Fibroblast of lung (primary cell): ENCODE data around the gene ACKR4. TPM values are rescaled to one million over a fixed set of nuclear protein-coding genes. Genes with fewer than 3 reads are reported as not detected.
"Not testable (repeated sequence)": the region's sequence is repeated elsewhere in the genome, so short reads cannot be mapped to it uniquely, and the experiment has no call there.

ENCODE experiments used
- DNase-seq, 2 donors: peaks; one replicate each; pipeline versions ENCODE4 v3.0.0 to v3.0.0-alpha.2; 2010; ENCODE audit warnings: low read depth in 2 of 2
- H2AFZ ChIP-seq: 2 replicates; pipeline ENCODE4 v1.5.1; 2012; ENCODE audit warnings: low read length, control low read depth, inconsistent platforms
- H3K27ac ChIP-seq: 2 replicates; pipeline ENCODE4 v1.5.1; 2011; ENCODE audit warnings: low read length, control low read depth; ENCODE audit not compliant: insufficient read depth
- H3K27me3 ChIP-seq: 2 replicates; pipeline ENCODE4 v1.5.1; 2011; ENCODE audit warnings: mild to moderate bottlenecking, low read length; ENCODE audit not compliant: control insufficient read depth, insufficient read depth
- H3K36me3 ChIP-seq: 2 replicates; pipeline ENCODE4 v1.5.1; 2011; ENCODE audit warnings: low read length; ENCODE audit not compliant: control insufficient read depth, insufficient read depth
- H3K4me1 ChIP-seq: 2 replicates; pipeline ENCODE4 v1.5.1; 2011; ENCODE audit warnings: low read length; ENCODE audit not compliant: control insufficient read depth, insufficient read depth; ENCODE audit errors: extremely low read depth
- H3K4me2 ChIP-seq: 2 replicates; pipeline ENCODE4 v1.5.1; 2011; ENCODE audit warnings: low read length, control low read depth; ENCODE audit not compliant: insufficient read depth; ENCODE audit errors: extremely low read depth
- H3K4me3 ChIP-seq, 4 experiments: fragments of 200-600 bp in 1 of 4; sonication (generic) in 1 of 4; replicated peaks in 1 of 4; 2 replicates each; pipeline ENCODE4 v1.5.1; 2011 to 2016; ENCODE audit warnings: low read length in 4 of 4, low read depth in 3 of 4, mild to moderate bottlenecking in 3 of 4, control low read depth in 2 of 4, inconsistent platforms in 1 of 4, mixed read lengths in 1 of 4; ENCODE audit not compliant: insufficient read depth in 1 of 4; ENCODE audit errors: control extremely low read depth in 1 of 4
- H3K79me2 ChIP-seq: 2 replicates; pipeline ENCODE4 v1.5.1; 2012; ENCODE audit warnings: mild to moderate bottlenecking, low read length, inconsistent platforms; ENCODE audit not compliant: control insufficient read depth, insufficient read depth
- H3K9ac ChIP-seq: 2 replicates; pipeline ENCODE4 v1.5.1; 2011; ENCODE audit warnings: mild to moderate bottlenecking, low read length, control low read depth; ENCODE audit not compliant: insufficient read depth
- H3K9me3 ChIP-seq: 2 replicates; pipeline ENCODE4 v1.5.1; 2012; ENCODE audit warnings: low read depth, low read length; ENCODE audit not compliant: control insufficient read depth, insufficient read depth
- H4K20me1 ChIP-seq: 2 replicates; pipeline ENCODE4 v1.5.1; 2011; ENCODE audit warnings: low read length; ENCODE audit not compliant: control insufficient read depth, insufficient read depth; ENCODE audit errors: extremely low read depth
- CTCF ChIP-seq, 2 donors: IDR thresholded peaks in 1 of 2; conservative IDR thresholded peaks in 1 of 2; 1 replicate in 1 of 2; 2 replicates in 1 of 2; pipeline ENCODE4 v1.5.1; 2011 to 2012; ENCODE audit warnings: low read length in 2 of 2, control low read depth in 1 of 2, inconsistent platforms in 1 of 2, low read depth in 1 of 2, mild to moderate bottlenecking in 1 of 2
- EZH2 ChIP-seq: IDR thresholded peaks from 2 replicates; pipeline ENCODE4 v1.5.1; 2012; ENCODE audit warnings: low read length, control low read depth, mild to moderate bottlenecking; ENCODE audit errors: missing control alignments
- polyA plus RNA-seq, 2 donors: library from polyadenylated mRNA; depleted of rRNA in 1 of 2; stranded (reverse) in 1 of 2; unstranded in 1 of 2; fragments of >200 nt; gene quantifications; 2 replicates each; pipeline ENCODE4 v1.2.1, GENCODE V29; 2011 to 2012; ENCODE audit warnings: missing spikeins in 1 of 2
- total RNA-seq: library from RNA; depleted of rRNA; stranded (reverse); fragments of >200 nt; gene quantifications from 2 replicates; pipeline ENCODE4 v1.2.1, GENCODE V29; 2014

Gene ACKR4
- total and polyA plus RNA-seq, 2 donors (not counting 1 experiment from before 2014, with no cell fraction given), result 11.6 to 14.9 TPM

GRCh38 chr3:132555306-132556035 lies 41.6 kb upstream of the ACKR4 start:
- H3K4me2 ChIP-seq, result no peak overlapping the region
- no peak for DNase-seq
- no peak overlapping the region for H2AFZ ChIP-seq
- H3K9me3 ChIP-seq, result no peaks in the 10 kb centered on the region
- TF ChIP-seq CTCF (conservative IDR thresholded peaks at IDR 0.05 in 1 of 2, IDR thresholded peaks at IDR 0.05 in 1 of 2; ENCODE audit: low read depth in 1 of 2, low read length in 2 of 2), result no peak
- TF ChIP-seq EZH2, result no peak
- no peaks in the 10 kb centered on the region for H3K79me2 ChIP-seq
- no peak overlapping the region for H3K27ac ChIP-seq
- no peaks in the 10 kb centered on the region for H3K27me3 ChIP-seq
- H3K4me1 ChIP-seq, result peaks cover 5% of the 10 kb centered on the region
- H3K9ac ChIP-seq, result no peak overlapping the region
- H3K4me3 ChIP-seq, result no peak overlapping the region
- H4K20me1 ChIP-seq, result no peaks in the 10 kb centered on the region
- no peaks in the 10 kb centered on the region for H3K36me3 ChIP-seq

GRCh38 chr3:132556036-132556386 lies 41.1 kb upstream of the ACKR4 start:
- H3K4me2 ChIP-seq, H3K79me2 ChIP-seq, H3K36me3 ChIP-seq, H3K9me3 ChIP-seq, H3K4me1 ChIP-seq, H4K20me1 ChIP-seq, H3K27me3 ChIP-seq, H3K27ac ChIP-seq, DNase-seq, H3K4me3 ChIP-seq, H3K9ac ChIP-seq, H2AFZ ChIP-seq: not testable (repeated sequence)

GRCh38 chr3:132556508-132557159 lies 40.4 kb upstream of the ACKR4 start:
- DNase-seq, result peak in 1 of 2 donors; percentile 37
- no peak overlapping the region for H3K4me3 ChIP-seq
- no peaks in the 10 kb centered on the region for H3K79me2 ChIP-seq
- H2AFZ ChIP-seq, result no peak overlapping the region
- H3K36me3 ChIP-seq, result no peaks in the 10 kb centered on the region
- no peak overlapping the region for H3K4me2 ChIP-seq
- peaks cover 2% of the 10 kb centered on the region for H3K4me1 ChIP-seq
- H3K27ac ChIP-seq, result no peak overlapping the region
- H3K27me3 ChIP-seq, result no peaks in the 10 kb centered on the region
- H3K9me3 ChIP-seq, result no peaks in the 10 kb centered on the region
- no peak overlapping the region for H3K9ac ChIP-seq
- no peak for TF ChIP-seq CTCF (conservative IDR thresholded peaks at IDR 0.05 in 1 of 2, IDR thresholded peaks at IDR 0.05 in 1 of 2; ENCODE audit: low read depth in 1 of 2, low read length in 2 of 2)
- no peak for TF ChIP-seq EZH2
- H4K20me1 ChIP-seq, result no peaks in the 10 kb centered on the region
